MG63 (cell line): Measurements from ENCODE around the gene RDX. TPM values are rescaled to one million over a fixed set of nuclear protein-coding genes. Genes with fewer than 3 reads are reported as not detected.
"Not testable (repeated sequence)": the region's sequence is repeated elsewhere in the genome, so short reads cannot be mapped to it uniquely, and the experiment has no call there.

Source experiments
- DNase-seq: peaks from one replicate; pipeline ENCODE4 v3.0.0-alpha.2; 2020
- H3K27me3 ChIP-seq: fragments of 250-450 bp; sonication (Bioruptor Pico); 2 replicates; pipeline ENCODE4 v1.5.1; 2020; ENCODE audit warnings: mild to moderate bottlenecking, moderate library complexity
- H3K36me3 ChIP-seq: fragments of 250-450 bp; sonication (Bioruptor Pico); 2 replicates; pipeline ENCODE4 v1.5.1; 2020; ENCODE audit warnings: mild to moderate bottlenecking, moderate library complexity
- H3K4me3 ChIP-seq: fragments of 250-450 bp; sonication (Bioruptor Pico); 2 replicates; pipeline ENCODE4 v1.5.1; 2020; ENCODE audit warnings: mild to moderate bottlenecking, moderate library complexity
- H3K9me3 ChIP-seq: fragments of 250-450 bp; sonication (Bioruptor Pico); 2 replicates; pipeline ENCODE4 v1.5.1; 2020; ENCODE audit warnings: mild to moderate bottlenecking, moderate library complexity
- total RNA-seq: library from RNA; depleted of rRNA; stranded (reverse); fragments of >200 nt; shearing (Covaris generic); gene quantifications from 2 replicates; pipeline ENCODE4 v1.2.3, GENCODE V29; 2014; ENCODE audit warnings: low replicate concordance

The RDX gene
- total RNA-seq, 1 experiment from 2014 or later, result 69.5 TPM

DNA sequence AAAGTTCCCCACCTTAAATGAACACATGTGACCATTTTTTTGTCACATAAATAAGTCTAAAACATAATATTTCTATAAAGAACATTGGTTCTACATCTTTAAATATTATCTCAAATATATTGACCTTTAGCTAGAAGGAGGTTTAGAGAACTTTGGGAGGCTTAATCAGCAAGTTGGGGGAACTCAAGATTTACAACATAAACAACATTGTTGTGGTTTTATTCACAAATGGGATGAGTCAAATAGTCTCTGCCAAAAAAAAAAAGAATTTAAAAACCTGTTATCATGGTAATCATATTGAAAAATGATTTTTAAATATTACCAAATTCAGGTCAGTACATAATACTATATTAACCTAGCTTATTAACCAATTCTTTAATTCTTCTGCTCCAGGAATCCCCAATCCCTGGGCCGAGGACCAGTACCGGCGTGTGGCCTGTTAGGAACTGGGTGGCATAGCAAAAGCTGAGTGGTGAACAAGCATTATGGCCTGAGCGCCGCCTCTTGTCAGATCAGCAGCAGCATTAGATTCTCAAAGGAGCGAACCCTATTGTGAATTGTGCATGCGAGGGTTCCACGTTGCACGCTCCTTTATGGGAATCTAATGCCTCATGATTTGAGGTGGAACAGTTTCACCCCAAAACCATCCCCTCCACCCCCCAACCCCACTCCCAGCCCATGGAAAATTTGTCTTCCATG, 98.2 kb downstream of the RDX start:
- Histone ChIP-seq H3K27me3 (no peaks in the 10 kb centered on the region), H3K36me3 (no peaks in the 10 kb centered on the region), H3K4me3 (no peak overlapping the region), H3K9me3 (no peaks in the 10 kb centered on the region)
- DNase-seq, result no peak

DNA sequence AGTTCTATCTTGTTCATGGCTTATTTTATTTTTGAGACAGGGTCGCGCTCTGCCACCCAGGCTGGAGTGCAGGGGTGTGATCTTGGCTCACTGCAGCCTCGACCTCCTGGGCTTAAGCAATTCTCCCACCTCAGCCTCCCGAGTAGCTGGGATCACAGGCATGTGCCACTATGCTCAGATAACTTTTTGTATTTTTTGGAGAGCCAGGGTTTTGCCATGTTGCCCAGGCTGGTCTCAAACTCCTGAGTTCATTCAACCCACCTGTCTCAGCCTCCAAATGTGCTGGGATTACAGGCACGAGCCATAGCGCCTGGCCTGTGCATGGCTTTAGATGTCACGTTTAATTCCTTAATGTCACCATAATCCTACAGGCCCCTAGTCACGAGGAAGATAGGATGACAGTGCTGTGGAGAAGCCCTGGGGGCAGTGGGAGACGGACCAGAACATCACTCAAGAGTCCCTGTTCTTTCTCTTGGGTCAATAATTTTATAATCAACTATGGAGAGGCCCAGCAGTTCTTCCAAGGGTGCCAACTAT, 99.5 kb downstream of the RDX start:
- Histone ChIP-seq H3K36me3 (no peaks in the 10 kb centered on the region), H3K9me3 (no peaks in the 10 kb centered on the region), H3K27me3 (no peaks in the 10 kb centered on the region), H3K4me3 (no peak overlapping the region)
- DNase-seq, result no peak

DNA sequence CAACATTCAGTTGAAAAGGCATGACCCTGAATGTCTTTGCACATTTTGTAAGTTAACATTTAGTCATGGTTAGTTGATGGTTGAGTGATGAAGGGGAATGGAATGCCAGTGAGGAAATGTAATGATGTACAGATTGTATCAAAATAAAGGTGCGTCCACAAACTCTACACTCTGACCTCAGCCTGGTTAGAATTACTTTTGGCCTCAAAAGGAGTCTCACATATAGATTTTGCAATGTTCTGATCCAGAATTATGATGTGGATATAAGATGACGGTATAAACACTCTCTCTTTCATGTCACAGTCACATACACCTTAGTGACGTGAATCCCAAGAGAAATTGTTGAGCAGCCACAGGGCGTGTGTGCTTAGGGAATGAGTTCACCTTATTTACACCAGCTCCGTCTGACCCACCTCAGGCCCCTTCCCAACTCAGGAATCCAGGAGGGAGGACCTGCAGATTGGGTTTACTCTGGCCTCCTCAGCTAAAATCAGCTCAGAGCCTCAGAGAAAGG, 100.1 kb downstream of the RDX start:
- DNase-seq, result no peak
- H3K36me3 ChIP-seq, result no peaks in the 10 kb centered on the region
- H3K27me3 ChIP-seq, result no peaks in the 10 kb centered on the region
- no peak overlapping the region for H3K4me3 ChIP-seq
- H3K9me3 ChIP-seq, result no peaks in the 10 kb centered on the region

DNA sequence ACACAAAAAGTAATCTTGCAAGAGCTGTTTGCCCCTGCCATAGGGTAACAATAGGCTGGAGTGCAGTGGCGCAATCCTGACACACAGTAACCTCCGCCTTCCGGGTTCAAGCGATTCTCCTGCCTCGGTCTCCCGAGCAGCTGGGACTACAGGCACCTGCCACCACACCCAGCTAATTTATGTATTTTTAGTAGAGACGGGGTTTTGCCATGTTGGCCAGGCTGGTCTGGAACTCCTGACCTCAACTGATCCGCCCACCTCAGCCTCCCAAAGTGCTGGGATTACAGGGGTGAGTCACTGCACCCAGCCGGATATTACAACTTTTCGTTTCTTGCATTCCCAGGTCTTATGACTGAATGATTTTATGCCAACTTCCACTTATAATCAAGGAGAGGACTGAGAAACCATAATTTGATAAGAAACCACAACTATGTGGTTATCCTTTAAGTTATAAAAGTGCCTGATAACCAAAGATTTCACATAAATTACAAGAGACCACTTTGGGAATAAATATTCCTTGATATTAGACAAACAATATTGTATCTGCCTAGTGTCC, 102.1 kb downstream of the RDX start:
- not testable (repeated sequence) for H3K4me3 ChIP-seq, H3K9me3 ChIP-seq, H3K27me3 ChIP-seq, H3K36me3 ChIP-seq
- DNase-seq, result peak; percentile 74

DNA sequence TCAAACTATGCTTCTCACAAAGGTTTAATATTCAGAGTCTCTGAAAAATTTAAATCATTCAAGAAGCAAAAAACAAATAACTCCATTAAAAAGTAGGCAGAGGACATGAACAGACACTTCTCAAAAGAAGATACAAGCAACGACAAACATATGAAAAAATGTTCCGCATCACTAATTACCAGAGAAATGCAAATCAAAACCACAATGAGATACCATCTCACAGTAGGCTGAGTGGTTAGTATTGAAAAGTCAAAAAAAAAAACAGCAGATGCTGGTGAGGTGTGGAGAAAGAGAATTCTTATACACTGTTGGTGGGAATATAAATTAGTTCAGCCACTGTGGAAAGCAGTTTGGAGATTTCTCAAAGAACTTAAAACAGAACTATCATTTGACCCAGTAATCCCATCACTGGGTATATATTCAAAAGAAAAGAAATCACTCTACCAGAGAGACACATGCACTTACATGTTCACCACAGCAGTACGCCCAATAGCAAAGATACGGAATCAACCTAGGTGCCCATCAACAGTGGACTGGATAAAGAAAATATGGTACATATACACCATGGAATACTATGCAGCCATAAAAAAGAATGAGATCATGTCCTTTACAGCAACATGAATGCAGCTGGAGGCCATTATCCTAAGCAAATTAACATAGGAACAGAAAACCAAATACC, 103.7 kb downstream of the RDX start:
- H3K36me3 ChIP-seq, H3K27me3 ChIP-seq, H3K4me3 ChIP-seq, H3K9me3 ChIP-seq, DNase-seq: not testable (repeated sequence)

DNA sequence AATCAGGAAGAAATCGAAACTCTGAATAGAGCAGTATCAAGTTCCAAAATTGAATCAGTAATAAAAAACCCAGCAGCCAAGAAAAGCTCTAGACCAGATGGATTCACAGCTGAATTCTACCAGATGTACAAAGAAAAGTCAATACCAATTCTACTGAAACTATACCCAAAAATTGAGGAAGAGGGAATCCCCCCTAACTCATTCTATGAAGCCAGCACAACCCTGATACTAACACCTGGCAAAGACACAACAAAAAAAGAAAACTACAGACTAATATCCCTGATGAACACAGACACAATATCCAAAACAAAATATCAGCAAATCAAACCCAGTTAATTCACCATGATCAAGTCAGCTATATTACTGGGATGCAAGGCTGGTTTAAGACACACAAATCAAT, 105.5 kb downstream of the RDX start:
- Histone ChIP-seq H3K27me3 (no peaks in the 10 kb centered on the region), H3K9me3 (no peaks in the 10 kb centered on the region)
- DNase-seq, result no peak

DNA sequence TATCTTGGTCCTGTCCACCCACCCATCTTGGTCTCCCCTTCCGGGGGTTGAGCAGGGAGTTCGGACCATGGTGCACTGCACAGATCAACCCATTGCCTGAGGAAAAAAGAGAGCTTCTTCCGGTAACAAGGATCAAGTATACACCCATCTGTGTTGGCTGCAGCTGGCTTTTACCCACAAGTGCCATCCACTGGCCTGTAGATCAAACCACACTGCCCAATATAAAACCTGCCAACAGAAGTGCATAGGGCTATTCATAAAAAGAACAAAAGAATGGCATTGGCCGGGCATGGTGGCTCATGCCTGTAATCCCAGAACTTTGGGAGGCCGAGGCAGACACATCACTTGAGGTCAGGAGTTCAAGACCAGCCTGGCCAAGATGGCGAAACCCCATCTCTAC, 108.7 kb downstream of the RDX start:
- Histone ChIP-seq H3K36me3 (no peaks in the 10 kb centered on the region), H3K27me3 (no peaks in the 10 kb centered on the region), H3K4me3 (no peak overlapping the region), H3K9me3 (no peaks in the 10 kb centered on the region)
- no peak for DNase-seq

More for the DNA sequence above, 105.5 kb downstream of the RDX start:
- Histone ChIP-seq H3K4me3 (no peak overlapping the region), H3K36me3 (no peaks in the 10 kb centered on the region)

DNA sequence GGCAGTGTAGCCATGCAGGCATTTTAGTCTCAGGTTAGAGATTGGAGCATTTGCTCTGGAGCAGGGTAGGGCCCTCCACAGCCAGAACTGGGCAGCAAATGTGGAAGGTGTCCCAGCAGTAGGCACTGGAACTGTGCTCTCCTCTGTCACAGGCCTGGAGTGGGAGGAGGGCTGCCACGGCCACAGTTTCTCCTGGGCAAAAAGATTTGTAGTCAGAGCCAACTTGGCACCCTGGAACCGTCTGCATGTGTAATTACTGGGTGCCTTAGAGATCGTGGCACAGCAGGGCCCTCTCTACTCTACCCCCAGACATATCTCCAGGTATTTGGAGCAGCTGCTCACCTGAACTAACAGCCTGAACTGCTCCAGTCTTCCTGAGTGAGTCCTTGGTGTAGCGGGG, 109.5 kb downstream of the RDX start:
- Histone ChIP-seq H3K36me3 (no peaks in the 10 kb centered on the region), H3K4me3 (no peak overlapping the region), H3K27me3 (no peaks in the 10 kb centered on the region), H3K9me3 (no peaks in the 10 kb centered on the region)
- DNase-seq, result no peak

DNA sequence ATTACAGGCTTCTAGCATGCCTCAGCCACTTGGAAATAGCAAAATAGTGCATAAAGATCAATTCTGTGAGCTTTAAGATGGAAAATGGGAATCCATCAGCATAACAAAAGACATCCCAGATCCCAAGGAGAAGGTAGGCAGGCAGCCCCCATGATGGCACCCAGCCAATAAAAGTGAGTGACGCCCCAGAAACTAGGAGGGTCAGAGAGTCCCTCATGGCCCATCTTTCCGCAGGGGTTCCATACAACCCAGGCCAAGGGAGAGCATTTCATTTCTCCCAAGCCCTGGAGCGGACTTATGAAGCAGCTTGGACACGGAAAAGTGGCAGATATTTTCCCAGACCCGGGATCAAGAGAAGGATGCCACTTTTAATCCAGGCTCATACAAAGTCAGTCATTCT, 110.0 kb downstream of the RDX start:
- no peaks in the 10 kb centered on the region for H3K9me3 ChIP-seq
- no peak for DNase-seq
- no peaks in the 10 kb centered on the region for H3K27me3 ChIP-seq
- H3K36me3 ChIP-seq, result no peaks in the 10 kb centered on the region
- H3K4me3 ChIP-seq, result no peak overlapping the region

DNA sequence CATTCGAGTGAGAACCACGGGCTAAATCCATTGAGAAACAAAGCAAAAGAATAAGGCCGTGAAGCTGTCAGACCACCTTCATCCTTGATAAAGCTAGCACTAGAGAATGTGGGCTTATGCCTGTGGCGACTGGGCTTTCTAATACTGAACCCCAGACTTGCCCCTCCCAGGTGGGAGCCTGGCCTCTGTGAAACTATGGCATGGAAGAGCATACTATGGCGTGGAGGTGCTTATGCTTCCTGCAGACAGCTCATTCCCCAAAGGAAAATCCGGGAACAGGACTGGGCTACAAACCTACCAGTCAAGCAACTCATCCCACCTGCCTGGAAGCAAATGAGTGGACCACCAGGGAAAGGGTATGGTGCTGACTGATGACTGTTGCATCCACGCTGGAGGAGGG, 110.8 kb downstream of the RDX start:
- no peaks in the 10 kb centered on the region for H3K36me3 ChIP-seq
- no peak overlapping the region for H3K4me3 ChIP-seq
- H3K9me3 ChIP-seq, result no peaks in the 10 kb centered on the region
- no peaks in the 10 kb centered on the region for H3K27me3 ChIP-seq
- DNase-seq, result no peak

DNA sequence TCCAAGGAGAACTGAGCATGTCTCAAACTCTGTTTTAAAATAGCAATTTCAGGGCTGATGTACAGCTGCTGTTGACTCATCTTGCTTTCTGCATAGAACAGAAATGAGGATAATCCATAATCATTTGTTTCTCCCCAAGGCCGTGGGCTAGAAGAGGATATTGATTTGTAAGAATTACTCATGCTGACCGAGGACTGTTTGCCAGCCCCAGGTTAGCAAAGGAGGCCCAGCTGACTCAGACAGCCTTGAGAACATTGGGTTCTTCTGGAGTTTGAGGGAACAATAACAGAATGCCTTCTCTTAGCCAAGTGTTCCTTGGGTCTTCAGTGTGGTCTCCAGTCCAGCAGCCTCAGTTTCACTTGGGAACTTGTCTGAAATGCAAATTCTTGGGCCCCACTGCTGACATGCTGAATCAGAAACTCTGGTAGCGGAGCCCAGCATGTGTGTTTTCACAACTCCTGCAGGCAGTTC, 111.3 kb downstream of the RDX start:
- no peak overlapping the region for H3K4me3 ChIP-seq
- no peaks in the 10 kb centered on the region for H3K27me3 ChIP-seq
- H3K36me3 ChIP-seq, result no peaks in the 10 kb centered on the region
- DNase-seq, result peak; percentile 28
- no peaks in the 10 kb centered on the region for H3K9me3 ChIP-seq

DNA sequence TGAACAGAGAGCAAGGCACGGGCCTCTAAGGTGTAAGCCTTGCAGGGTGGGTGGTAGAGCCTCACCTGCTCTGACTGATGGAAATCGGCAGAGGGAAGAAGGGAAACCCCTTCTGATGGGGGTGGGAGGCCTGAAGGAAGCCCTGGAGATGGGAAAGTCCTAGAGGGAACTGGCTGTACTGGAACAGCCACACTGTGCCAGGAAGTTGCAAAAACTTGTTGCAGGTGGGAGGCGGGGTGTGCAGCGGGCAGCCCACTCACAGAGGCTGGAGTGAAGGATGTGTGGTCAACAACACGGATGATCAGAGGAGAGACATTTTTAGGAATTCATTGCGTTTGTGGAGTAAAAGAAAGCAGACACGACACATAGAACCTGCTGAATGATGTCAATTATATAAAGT, 112.0 kb downstream of the RDX start:
- Histone ChIP-seq H3K9me3 (no peaks in the 10 kb centered on the region), H3K36me3 (no peaks in the 10 kb centered on the region), H3K27me3 (no peaks in the 10 kb centered on the region), H3K4me3 (no peak overlapping the region)
- no peak for DNase-seq

DNA sequence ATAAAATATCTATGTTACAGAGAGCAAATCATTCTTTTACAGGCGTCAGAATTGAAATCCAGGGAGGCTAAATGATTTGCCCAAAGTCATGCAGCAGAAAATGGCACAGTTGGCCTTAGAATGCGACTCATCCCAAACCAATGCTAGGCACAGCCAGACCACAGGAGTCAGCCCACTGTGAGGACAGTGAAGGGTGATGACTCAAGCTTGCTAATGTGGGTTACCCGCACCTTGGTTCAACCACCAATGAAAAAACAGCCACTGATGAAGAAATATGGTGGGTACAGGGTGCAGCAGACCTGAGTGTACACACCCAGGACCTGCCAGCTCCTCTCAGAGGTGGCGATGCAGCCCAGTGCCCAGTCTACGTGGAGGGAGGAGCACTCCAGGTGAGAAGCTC, 113.5 kb downstream of the RDX start:
- Histone ChIP-seq H3K9me3 (no peaks in the 10 kb centered on the region), H3K27me3 (no peaks in the 10 kb centered on the region), H3K4me3 (no peak overlapping the region), H3K36me3 (no peaks in the 10 kb centered on the region)
- DNase-seq, result peak; percentile 68

DNA sequence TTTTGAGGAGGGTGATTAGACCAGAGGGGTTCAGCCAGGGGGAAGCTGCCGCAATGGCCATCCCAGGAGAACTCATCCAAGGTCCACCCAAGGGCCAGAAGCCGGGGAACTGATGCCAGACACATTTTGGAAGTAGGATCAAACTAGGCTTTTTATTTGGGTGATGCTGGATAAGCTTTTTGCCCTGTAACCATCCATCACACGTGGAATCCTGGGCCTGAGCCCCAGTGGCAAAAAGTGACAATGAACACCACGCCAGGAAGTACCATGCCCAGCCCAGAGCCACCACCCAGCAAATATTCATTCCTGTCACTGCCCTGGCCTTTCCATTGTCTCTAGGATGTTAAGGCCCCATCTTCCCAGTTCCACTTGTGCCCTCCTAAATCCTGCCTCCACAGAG, 117.3 kb downstream of the RDX start:
- Histone ChIP-seq H3K4me3 (no peak overlapping the region), H3K27me3 (no peaks in the 10 kb centered on the region), H3K9me3 (no peaks in the 10 kb centered on the region), H3K36me3 (no peaks in the 10 kb centered on the region)
- no peak for DNase-seq

DNA sequence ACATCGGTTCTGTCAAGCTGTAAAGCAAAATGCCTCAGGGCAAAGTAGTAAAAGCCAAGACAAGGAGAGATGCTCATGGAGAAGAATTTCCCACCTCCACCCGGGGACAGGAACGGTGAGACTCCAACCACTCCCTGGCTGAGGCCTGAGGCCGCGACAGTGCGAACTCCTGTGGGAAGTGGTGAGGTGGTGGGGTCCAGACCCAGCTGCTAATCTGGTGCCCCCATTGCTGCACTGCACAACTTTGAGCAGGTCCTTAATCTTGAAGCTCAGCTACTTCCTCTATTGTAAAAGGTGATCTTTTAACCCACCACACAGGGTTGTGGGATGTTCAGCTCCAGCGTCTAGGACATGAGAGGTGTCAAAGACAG, 119.3 kb downstream of the RDX start:
- H3K4me3 ChIP-seq, result no peak overlapping the region
- no peaks in the 10 kb centered on the region for H3K27me3 ChIP-seq
- no peaks in the 10 kb centered on the region for H3K36me3 ChIP-seq
- H3K9me3 ChIP-seq, result no peaks in the 10 kb centered on the region
- no peak for DNase-seq

DNA sequence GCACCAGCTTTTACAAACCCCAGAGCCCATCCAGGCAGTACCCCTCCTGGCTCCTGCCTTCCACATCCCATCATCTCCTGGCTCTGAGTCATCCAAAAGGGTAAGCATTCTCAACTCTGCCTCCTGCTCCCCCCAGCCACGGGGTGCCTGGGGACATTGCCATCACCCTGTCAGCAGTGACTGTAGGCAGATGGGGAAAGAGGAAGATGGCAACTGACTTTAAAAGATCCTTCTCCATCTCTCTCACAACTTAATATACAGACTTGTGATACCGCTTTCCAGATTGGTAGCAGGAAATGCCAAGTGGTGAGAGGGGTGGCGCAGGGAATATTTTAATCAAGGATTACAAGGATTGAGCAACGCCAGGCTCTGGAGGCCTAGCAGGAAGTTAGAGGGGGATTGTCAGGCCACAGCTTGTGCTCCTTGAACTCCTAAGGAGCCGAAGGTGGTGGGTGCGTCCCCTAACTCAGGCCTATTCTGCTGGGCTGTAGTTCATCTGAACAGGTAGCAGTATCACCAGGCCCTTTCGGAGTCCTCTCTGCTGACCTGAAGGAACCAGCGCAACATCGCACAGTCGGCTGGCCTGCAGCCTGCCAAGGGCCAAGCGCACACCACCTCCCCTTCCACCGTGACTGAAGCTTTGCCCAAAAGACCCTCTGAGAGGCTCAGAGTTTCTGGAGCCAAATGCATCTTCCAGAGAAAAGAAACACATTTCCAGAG, 119.9 kb downstream of the RDX start:
- Histone ChIP-seq H3K27me3 (no peaks in the 10 kb centered on the region), H3K9me3 (no peaks in the 10 kb centered on the region), H3K4me3 (no peak overlapping the region), H3K36me3 (no peaks in the 10 kb centered on the region)
- DNase-seq, result no peak

DNA sequence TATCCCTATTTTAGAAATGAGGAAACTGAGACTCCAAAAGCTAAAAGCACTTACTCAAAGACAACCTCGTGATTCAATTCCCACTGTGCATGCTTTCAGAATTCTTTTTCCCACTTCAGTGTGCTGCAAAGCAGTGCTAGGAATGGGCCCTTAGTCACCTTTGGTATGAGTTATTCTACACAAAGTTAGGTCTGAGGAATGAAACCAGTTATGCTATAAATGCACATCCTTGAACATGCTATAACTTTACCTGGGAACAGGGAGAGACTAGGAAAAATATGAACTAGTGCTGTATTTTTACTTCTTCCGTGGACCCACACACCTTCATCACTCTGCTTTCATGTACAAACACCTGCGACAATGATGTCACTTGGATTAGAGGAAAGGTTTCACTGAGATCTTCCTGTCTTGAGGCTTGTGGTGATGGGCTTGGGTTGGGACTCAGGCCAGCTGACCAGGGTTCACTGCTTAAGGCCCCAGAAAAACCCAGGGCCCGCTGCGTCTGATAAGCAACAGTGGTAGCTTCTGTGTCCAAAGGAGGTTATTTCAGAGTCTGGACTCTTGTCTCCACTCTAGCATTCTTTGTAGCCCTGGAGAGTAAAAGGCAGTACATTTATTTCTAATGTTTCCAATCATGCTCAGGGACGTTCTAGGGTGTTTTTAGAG, 121.6 kb downstream of the RDX start:
- no peak overlapping the region for H3K4me3 ChIP-seq
- H3K27me3 ChIP-seq, result no peaks in the 10 kb centered on the region
- no peaks in the 10 kb centered on the region for H3K36me3 ChIP-seq
- DNase-seq, result no peak
- no peaks in the 10 kb centered on the region for H3K9me3 ChIP-seq
